IPS-20b (cell line): Measurements from ENCODE around the gene RARA.
A peak's percentile ranks its signal among the peaks of the same experiment; 100 is the strongest.

ENCODE experiments used
- H3K27ac ChIP-seq: one replicate; pipeline ENCODE4 v1.5.1; 2013; ENCODE audit warnings: low read length
- H3K27me3 ChIP-seq: 2 replicates; pipeline ENCODE4 v1.6.1; 2013; ENCODE audit warnings: mild to moderate bottlenecking, low read length, inconsistent platforms; ENCODE audit not compliant: insufficient read depth
- H3K36me3 ChIP-seq: 2 replicates; pipeline ENCODE4 v1.6.1; 2013; ENCODE audit warnings: low read depth, mild to moderate bottlenecking, inconsistent platforms, low read length, moderate library complexity; ENCODE audit not compliant: insufficient read depth
- H3K4me1 ChIP-seq: 2 replicates; pipeline ENCODE4 v1.6.1; 2013; ENCODE audit warnings: mild to moderate bottlenecking, control low read depth, inconsistent platforms, low read length, moderate library complexity; ENCODE audit not compliant: insufficient read depth
- H3K4me3 ChIP-seq: 2 replicates; pipeline ENCODE4 v1.5.1; 2013; ENCODE audit warnings: mild to moderate bottlenecking, low read length, inconsistent platforms
- H3K9ac ChIP-seq: 2 replicates; pipeline ENCODE4 v1.6.1; 2013; ENCODE audit warnings: low read depth, mild to moderate bottlenecking, inconsistent platforms, low read length, moderate library complexity
- H3K9me3 ChIP-seq: 2 replicates; pipeline ENCODE4 v1.6.1; 2013; ENCODE audit warnings: mild to moderate bottlenecking, low read depth, low read length, inconsistent platforms; ENCODE audit not compliant: insufficient read depth

Gene RARA

DNA sequence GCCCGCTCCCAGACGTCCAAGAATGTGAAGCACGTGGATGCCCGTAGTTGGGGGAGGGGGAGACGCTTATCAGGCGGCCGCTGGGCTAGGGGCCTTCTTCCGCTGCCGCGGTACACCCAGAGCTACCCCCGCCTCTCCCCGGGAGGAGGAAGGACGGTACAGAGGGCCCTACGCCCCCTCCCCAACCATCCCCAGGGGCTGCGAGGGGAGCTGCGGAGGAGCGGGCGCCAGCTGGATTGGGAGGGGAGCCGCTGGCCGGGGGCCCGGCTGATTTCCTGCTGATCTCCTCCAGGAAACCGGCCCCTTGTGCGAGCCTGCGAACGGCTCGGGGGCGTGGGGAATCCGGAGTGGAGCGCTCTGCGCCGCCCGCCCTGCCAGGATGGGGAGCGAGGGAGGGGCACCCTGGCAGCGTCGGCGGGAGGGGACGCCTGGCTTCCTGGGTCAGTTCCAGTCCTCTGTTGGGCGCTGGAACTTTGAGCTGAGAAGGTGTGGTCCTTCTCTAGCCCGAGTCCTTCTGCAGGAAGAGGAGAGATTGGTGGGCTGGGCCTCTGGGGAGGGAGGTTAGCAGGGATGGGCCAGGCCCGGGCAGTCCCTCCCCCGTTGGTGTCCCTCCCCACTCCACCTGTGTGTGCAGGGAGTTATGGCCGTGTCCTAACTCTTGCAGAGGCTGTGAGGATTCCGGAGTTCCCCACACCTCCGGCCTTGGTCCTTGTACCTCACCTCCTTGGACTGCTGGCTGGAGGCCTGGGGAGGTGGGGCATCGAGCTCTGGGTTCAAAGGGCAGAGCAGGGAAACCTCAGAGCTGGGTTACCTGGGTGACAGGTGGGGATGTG, 36.4 kb downstream of the RARA start:
- Histone ChIP-seq H3K27ac (no peak overlapping the region), H3K4me1 (peaks cover 48% of the 10 kb centered on the region), H3K4me3 (peak overlapping the region; percentile 67), H3K9me3 (no peaks in the 10 kb centered on the region), H3K27me3 (peaks cover 86% of the 10 kb centered on the region), H3K36me3 (peaks cover 6% of the 10 kb centered on the region; the same call in 1 of the 2 replicates), H3K9ac (peak overlapping the region; percentile 53; the same call in 1 of the 2 replicates)

- Histone ChIP-seq H3K9me3 (no peaks in the 10 kb centered on the region), H3K9ac (peak overlapping the region; percentile 47; the same call in 1 of the 2 replicates), H3K4me3 (peak overlapping the region; percentile 67; the same call in 1 of the 2 replicates), H3K27ac (no peak overlapping the region), H3K27me3 (peaks cover 78% of the 10 kb centered on the region), H3K4me1 (peaks cover 49% of the 10 kb centered on the region), H3K36me3 (peaks cover 6% of the 10 kb centered on the region; the same call in 1 of the 2 replicates)
Observed at GRCh38 chr17:40345994-40346764, 37.2 kb downstream of the RARA start.

DNA sequence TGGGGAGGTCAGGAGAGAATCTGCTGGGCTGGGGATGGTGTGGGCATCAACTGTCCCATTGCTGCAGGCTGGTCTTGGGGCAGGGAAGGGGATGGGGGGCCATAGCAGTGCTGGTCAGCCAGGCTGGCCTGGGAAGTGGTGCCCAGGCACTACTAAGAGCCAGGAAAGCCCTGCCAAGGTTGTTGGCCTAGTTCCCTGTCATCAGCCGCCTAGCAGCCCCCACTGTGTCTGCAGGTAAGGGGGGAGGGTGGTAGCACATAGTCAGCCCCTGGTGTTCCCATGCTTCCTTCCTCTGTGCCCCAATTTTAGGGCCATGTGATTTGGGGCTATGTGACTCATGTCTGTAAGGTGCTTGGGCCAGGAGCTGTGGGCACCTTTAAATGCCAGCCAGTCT, 37.8 kb downstream of the RARA start:
- H3K9me3 ChIP-seq, result no peaks in the 10 kb centered on the region
- H3K9ac ChIP-seq, result peak overlapping the region; percentile 47; the same call in 1 of the 2 replicates
- H3K4me3 ChIP-seq, result peak overlapping the region; percentile 44; the same call in 1 of the 2 replicates
- H3K27ac ChIP-seq, result no peak overlapping the region
- peaks cover 6% of the 10 kb centered on the region; the same call in 1 of the 2 replicates for H3K36me3 ChIP-seq
- H3K4me1 ChIP-seq, result peaks cover 51% of the 10 kb centered on the region
- H3K27me3 ChIP-seq, result peaks cover 76% of the 10 kb centered on the region

DNA sequence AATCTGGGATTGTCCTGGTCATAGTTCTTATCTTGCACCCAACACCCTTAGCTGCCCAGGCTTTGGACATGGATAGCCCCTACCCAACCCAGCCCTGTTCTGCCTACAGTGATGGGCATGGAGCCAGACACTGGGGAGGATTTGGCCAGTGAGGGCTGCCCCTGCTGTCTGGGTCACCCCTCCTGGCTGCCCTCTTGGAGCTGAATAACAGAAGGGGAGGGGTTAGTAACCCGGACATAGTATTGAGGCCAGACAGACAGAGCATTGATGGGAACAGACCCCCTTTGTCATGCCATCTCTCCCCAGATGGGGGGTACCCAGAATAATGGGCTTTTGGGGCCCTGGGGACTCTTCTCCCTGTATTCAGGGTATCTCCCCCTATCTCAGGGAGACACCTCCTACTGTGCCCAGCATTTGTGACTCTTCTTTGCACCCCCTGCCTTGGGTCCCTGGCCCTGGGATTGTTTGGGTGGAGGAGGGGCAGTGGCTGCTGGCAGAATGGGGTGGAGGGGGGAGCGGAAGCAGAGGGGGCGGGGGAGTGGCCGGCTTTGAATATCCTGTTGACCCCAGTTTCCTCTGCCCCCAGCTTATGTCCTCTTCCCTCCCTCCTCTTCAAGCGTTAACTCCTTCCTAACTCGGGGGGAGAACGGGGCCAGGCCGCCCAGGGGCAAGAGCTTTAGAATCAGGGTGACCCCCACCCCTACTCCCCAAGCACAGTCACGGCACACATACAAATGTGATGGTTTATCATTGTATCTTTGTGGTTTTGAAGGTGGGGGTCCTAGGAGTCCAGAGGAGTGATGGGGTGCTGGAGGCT, 38.5 kb downstream of the RARA start:
- peak overlapping the region; percentile 47; the same call in 1 of the 2 replicates for H3K9ac ChIP-seq
- no peak overlapping the region for H3K27ac ChIP-seq

DNA sequence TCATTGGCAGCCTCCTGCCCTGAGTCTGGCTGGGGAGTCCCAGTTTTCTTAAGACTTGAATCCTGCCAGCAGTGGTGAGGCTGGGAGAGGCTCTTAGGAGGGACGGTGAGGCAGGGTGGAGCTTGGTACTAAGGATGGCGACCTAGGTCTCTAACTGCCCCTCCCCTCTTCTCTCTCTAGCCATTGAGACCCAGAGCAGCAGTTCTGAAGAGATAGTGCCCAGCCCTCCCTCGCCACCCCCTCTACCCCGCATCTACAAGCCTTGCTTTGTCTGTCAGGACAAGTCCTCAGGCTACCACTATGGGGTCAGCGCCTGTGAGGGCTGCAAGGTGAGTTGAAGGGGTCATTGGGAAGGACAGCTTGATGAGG, 39.1 kb downstream of the RARA start:
- Histone ChIP-seq H3K9me3 (no peaks in the 10 kb centered on the region), H3K4me1 (peaks cover 48% of the 10 kb centered on the region), H3K36me3 (peaks cover 19% of the 10 kb centered on the region), H3K27me3 (peaks cover 66% of the 10 kb centered on the region), H3K4me3 (peak overlapping the region; percentile 49; the same call in 1 of the 2 replicates), H3K27ac (no peak overlapping the region), H3K9ac (no peak overlapping the region)

More for the DNA sequence above, 38.5 kb downstream of the RARA start:
- H3K4me1 ChIP-seq, result peaks cover 51% of the 10 kb centered on the region
- peaks cover 13% of the 10 kb centered on the region for H3K36me3 ChIP-seq
- peak overlapping the region; percentile 49; the same call in 1 of the 2 replicates for H3K4me3 ChIP-seq
- no peaks in the 10 kb centered on the region for H3K9me3 ChIP-seq
- H3K27me3 ChIP-seq, result peaks cover 72% of the 10 kb centered on the region

- Histone ChIP-seq H3K4me1 (peaks cover 42% of the 10 kb centered on the region), H3K36me3 (peaks cover 20% of the 10 kb centered on the region), H3K27ac (no peak overlapping the region), H3K9ac (no peak overlapping the region), H3K27me3 (peaks cover 59% of the 10 kb centered on the region), H3K9me3 (no peaks in the 10 kb centered on the region), H3K4me3 (no peak overlapping the region)
Observed at GRCh38 chr17:40348562-40349476, 39.8 kb downstream of the RARA start.

DNA sequence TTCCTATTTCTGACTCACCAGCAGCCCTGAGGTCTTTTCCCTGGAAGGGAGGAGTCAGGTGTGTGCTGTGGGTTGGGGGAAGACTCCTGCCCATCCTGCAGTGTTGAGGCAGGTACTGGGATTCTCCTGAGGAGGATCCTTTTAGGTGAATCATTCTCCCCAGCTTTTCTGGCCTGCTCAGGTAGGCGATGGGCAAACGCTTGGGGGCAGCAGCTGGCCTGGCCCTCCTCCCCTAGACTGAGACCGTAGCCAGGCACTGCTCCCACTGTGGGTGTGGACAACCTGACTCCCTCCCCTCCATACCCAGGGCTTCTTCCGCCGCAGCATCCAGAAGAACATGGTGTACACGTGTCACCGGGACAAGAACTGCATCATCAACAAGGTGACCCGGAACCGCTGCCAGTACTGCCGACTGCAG, 40.5 kb downstream of the RARA start:
- H3K9ac ChIP-seq, result no peak overlapping the region
- H3K9me3 ChIP-seq, result no peaks in the 10 kb centered on the region
- H3K4me3 ChIP-seq, result no peak overlapping the region
- peaks cover 36% of the 10 kb centered on the region for H3K4me1 ChIP-seq
- H3K27ac ChIP-seq, result no peak overlapping the region
- peaks cover 52% of the 10 kb centered on the region for H3K27me3 ChIP-seq
- H3K36me3 ChIP-seq, result peaks cover 20% of the 10 kb centered on the region

GRCh38 chr17:40349895-40350688, 41.1 kb downstream of the RARA start:
- H3K4me1 ChIP-seq, result peaks cover 36% of the 10 kb centered on the region
- no peaks in the 10 kb centered on the region for H3K9me3 ChIP-seq
- H3K9ac ChIP-seq, result no peak overlapping the region; the same call in 1 of the 2 replicates
- H3K4me3 ChIP-seq, result no peak overlapping the region
- H3K36me3 ChIP-seq, result peaks cover 20% of the 10 kb centered on the region
- peak overlapping the region; percentile 16 for H3K27ac ChIP-seq
- H3K27me3 ChIP-seq, result peaks cover 46% of the 10 kb centered on the region

GRCh38 chr17:40350689-40351358, 41.8 kb downstream of the RARA start:
- Histone ChIP-seq H3K9me3 (no peaks in the 10 kb centered on the region), H3K36me3 (peaks cover 23% of the 10 kb centered on the region), H3K4me1 (peaks cover 33% of the 10 kb centered on the region), H3K27ac (peak overlapping the region; percentile 16), H3K27me3 (peaks cover 39% of the 10 kb centered on the region), H3K4me3 (peak overlapping the region; percentile 20; the same call in 1 of the 2 replicates), H3K9ac (no peak overlapping the region; the same call in 1 of the 2 replicates)
